ENCODE measurements around the gene TSEN54. TPM values are rescaled to one million over a fixed set of nuclear protein-coding genes. Genes with fewer than 3 reads are reported as not detected.
"Not testable (repeated sequence)": the region's sequence is repeated elsewhere in the genome, so short reads cannot be mapped to it uniquely, and the experiment has no call there.

Gene TSEN54
- 5.6 TPM for total RNA-seq
- long read RNA-seq, transcript TSEN54-201 (11 exons, 1,944 nt) = major isoform, 15 of 36 reads
- long read RNA-seq, partial matches to known transcripts = 11 of 36 reads
- long read RNA-seq, other reads (novel, unspliced or antisense) = 10 of 36 reads

DNA sequence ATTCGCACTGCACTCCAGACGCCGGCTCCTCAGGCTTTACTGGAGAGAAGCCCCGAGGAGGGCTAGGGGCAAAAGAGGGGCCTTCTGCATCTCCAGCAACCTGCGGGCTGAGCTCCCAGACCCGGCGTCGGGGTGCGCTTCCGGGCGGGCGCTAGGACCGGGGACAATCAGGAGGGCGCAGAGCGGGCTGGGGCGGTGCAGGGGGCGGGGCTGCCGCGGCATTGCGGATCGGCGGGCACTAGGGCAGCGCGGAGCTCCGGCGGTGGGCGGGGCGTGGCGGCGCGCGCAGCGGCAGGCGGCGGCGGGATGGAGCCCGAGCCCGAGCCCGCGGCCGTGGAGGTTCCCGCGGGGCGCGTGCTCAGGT lies at the start of gene TSEN54:
TSS of gene TSEN54 (plus strand) at position 274 of the 364 bp plus-strand sequence. CDS start at position 307, 33 bp downstream.
- intact Hi-C loops (cut with DNase I) = loop anchor here (2.0 kb wide), 1 partner anchor 91 kb away; no protein-coding TSS in a partner anchor
- peak; percentile 98 for DNase-seq
- ATAC-seq (ENCODE audit: poor library complexity) = peak; percentile 92

- intact Hi-C loops (cut with DNase I) = no loop called here
- DNase-seq (no peak), ATAC-seq (ENCODE audit: poor library complexity) (peak; percentile 47)
Observed at GRCh38 chr17:75468291-75468754, 48.0 kb upstream of the TSEN54 start.

- DNase-seq = no peak
- intact Hi-C loops (cut with DNase I) = no loop called here
Observed at GRCh38 chr17:75468779-75469373, 47.5 kb upstream of the TSEN54 start.

GRCh38 chr17:75471207-75471606 lies 45.1 kb upstream of the TSEN54 start:
- intact Hi-C loops (cut with DNase I) = no loop called here
- ATAC-seq (ENCODE audit: poor library complexity) = no peak
- no peak for DNase-seq

More at GRCh38 chr17:75468779-75469373, 47.5 kb upstream of the TSEN54 start:
- ATAC-seq (ENCODE audit: poor library complexity) = peak; percentile 27

GRCh38 chr17:75472119-75472518 lies 44.2 kb upstream of the TSEN54 start:
- ATAC-seq (ENCODE audit: poor library complexity) (no peak), DNase-seq (no peak)
- intact Hi-C loops (cut with DNase I) = no loop called here

DNA sequence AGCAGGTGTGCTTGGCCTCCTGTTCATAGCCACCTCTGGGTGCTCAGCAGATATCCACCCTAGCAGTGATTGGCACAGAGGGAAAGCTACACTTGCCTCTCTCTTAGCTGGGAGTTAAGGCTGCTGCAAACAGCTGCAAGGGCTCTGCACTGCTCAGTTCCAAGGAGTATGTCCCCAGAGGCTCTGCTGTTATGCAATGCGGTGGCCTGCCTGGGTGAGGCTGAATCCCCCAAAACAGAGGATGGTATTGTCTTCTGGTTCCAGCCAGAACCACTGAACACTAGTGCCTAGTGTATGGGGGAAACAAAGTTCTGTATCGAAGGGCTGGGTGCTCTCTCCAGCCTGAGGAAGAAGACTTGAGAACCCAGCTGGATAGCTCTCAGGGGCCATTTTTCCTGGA lies 43.1 kb upstream of the TSEN54 start:
- ATAC-seq (ENCODE audit: poor library complexity) (peak; percentile 54), DNase-seq (peak; percentile 72)
- intact Hi-C loops (cut with DNase I) = no loop called here

DNA sequence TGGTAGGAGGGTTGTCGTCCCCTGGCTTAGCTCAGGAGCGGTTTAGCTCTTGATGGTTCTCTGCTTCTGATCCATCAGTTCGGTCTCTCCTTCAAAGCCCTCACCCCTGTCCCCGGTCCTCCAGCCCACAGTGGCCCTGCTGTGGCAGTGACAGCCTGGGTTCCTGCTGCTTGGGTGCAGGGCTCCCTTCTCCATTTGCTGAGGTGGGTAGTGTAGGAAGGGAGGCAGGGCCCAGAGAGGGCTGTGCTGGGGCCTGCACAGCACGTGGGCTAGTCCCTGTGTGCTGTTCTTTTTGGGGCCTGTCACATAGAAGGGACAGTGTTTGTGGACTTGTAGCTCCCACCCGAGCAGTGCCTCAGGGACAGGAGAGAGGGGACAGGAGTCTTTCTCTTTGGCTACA lies 41.6 kb upstream of the TSEN54 start:
- ATAC-seq (ENCODE audit: poor library complexity) (no peak), DNase-seq (no peak)
- intact Hi-C loops (cut with DNase I) = no loop called here

GRCh38 chr17:75475144-75475835 lies 41.0 kb upstream of the TSEN54 start:
- no peak for DNase-seq
- peak; percentile 16 for ATAC-seq (ENCODE audit: poor library complexity)
- intact Hi-C loops (cut with DNase I) = no loop called here

DNA sequence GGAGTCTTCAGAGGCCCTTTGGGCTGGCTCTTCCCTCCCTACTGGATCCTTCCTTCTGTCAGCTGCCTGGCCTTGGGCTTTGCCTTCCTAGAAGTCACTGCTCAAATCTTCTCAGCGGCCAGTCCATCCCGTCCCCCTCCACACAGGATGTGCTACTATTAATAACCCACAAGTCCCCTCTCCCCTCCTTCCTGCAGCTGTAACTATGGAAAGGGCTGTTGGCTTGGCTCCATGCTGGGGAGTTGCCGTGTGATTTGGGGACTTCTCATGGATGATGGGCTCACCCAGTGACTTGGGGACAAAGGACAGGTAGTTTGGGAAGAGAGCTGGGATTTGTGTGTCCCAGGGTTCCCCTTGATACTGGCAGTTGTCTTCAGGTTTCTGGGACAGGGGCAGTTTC lies 40.5 kb upstream of the TSEN54 start:
- intact Hi-C loops (cut with DNase I) = no loop called here
- peak; percentile 81 for ATAC-seq (ENCODE audit: poor library complexity)
- DNase-seq = no peak

- intact Hi-C loops (cut with DNase I) = no loop called here
- ATAC-seq (ENCODE audit: poor library complexity) (peak; percentile 72), DNase-seq (no peak)
Observed at GRCh38 chr17:75476271-75476671, 40.1 kb upstream of the TSEN54 start.

- intact Hi-C loops (cut with DNase I) = no loop called here
- DNase-seq (no peak), ATAC-seq (ENCODE audit: poor library complexity) (no peak)
Observed at GRCh38 chr17:75476752-75477489, 39.4 kb upstream of the TSEN54 start.

DNA sequence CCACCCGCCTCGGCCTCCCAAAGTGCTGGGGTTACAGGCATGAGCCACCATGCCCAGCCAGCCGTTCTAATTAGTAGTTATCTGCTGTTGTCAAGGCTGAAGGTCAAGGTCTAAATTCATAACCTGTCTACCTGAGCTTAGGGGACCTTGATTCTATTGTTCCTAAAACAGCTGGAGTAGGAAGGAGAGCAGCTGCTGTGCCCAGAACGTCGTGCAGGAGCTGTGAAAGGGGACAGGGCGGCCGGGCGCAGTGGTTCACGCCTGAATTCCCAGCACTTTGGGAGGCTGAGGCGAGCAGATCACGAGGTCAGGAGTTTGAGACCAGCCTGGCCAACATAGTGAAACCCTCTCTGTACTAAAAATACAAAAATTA lies 38.9 kb upstream of the TSEN54 start:
- ATAC-seq (ENCODE audit: poor library complexity); DNase-seq; intact Hi-C loops (cut with DNase I): not testable (repeated sequence)

- intact Hi-C loops (cut with DNase I) = no loop called here
Observed at GRCh38 chr17:75478508-75478907, 37.8 kb upstream of the TSEN54 start.

DNA sequence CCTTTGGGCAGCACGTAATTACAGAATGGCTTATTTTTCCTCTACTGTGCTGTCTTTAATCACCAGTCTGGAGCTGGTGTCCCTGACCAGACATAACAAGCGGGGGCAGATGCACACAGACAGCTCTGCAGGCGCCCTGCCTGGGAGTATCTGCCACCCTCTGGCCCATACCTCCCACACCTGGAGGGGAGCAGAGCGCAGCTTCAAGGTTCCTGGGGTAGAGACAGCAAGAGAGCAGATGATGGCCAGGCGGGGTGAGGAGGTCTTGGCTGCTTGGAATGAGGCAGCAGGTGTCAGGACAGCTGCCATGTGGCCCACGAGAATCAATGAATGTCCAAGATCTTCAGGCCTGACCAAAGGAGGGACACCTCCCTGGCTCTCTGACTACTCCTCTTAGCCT lies 36.0 kb upstream of the TSEN54 start:
- intact Hi-C loops (cut with DNase I) = no loop called here
- DNase-seq (no peak), ATAC-seq (ENCODE audit: poor library complexity) (no peak)

More at GRCh38 chr17:75478508-75478907, 37.8 kb upstream of the TSEN54 start:
- ATAC-seq (ENCODE audit: poor library complexity) = no peak
- DNase-seq = no peak

DNA sequence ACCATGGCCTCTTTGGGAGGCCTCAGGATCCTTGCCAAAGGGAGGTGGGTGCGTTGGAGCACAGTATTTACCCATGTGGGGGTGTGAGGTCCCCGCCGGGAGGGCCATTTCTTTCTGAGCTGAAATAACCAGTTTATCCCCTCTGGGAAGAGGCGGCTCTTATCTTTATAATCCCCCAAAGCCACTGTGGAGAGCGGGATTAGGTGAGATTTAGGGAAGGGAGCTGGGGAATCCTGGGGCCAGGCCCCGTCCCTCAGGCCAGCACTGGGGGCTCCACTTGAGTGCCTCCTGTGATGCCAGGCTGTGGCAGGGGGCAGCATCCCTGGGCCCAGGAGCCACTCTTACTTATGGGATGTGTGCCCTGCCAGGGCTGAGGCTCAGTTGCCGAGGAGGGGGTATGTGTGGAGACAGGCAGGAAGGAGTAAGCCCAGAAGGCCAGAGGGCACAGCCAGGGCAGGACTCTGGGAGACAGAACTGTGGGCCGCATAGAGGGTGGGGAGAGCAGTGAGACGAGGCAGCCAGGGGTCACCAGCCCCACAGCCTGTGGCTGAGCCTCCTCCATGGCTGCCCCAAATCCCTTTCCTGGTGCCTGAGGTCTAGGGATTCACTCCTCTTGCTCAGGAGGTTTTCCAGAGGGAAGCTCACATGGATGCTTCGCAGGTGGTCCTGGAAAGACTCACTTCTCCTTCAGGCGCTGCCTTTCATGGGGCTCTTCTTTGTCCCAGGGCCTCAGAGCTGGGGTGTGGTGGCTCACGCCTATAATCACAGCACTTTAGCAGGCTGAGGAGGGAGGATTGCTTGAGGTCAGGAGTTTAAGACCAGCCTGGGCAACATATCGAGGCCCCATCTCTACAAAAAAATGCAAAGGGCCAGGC lies 34.9 kb upstream of the TSEN54 start:
- ATAC-seq (ENCODE audit: poor library complexity) = no peak
- DNase-seq = no peak
- intact Hi-C loops (cut with DNase I) = no loop called here

GRCh38 chr17:75482098-75482942 lies 34.0 kb upstream of the TSEN54 start:
- DNase-seq (no peak), ATAC-seq (ENCODE audit: poor library complexity) (no peak)
- intact Hi-C loops (cut with DNase I) = no loop called here

GRCh38 chr17:75485688-75486087 lies 30.6 kb upstream of the TSEN54 start:
- intact Hi-C loops (cut with DNase I) = no loop called here
- ATAC-seq (ENCODE audit: poor library complexity) (no peak), DNase-seq (no peak)

GRCh38 chr17:75486151-75486550 lies 30.2 kb upstream of the TSEN54 start:
- ATAC-seq (ENCODE audit: poor library complexity) = no peak
- intact Hi-C loops (cut with DNase I) = no loop called here
- DNase-seq = no peak
